ENCODE data around the gene BRD1.
"Not testable (repeated sequence)": the region's sequence is repeated elsewhere in the genome, so short reads cannot be mapped to it uniquely, and the experiment has no call there.

Gene BRD1

GRCh38 chr22:49824185-49824925 lies 3.3 kb downstream of the BRD1 start:
- Mint-ChIP-seq H3K9me3 (no peaks in the 10 kb centered on the region), H3K36me3 (peaks cover 5% of the 10 kb centered on the region), H3K27me3 (no peaks in the 10 kb centered on the region), H3K27ac (peak overlapping the region; percentile 26), H3K4me3 (peak overlapping the region; percentile 92), H3K4me1 (peaks cover 52% of the 10 kb centered on the region)

- no peaks in the 10 kb centered on the region for H3K9me3 Mint-ChIP-seq
These were observed 4.2 kb downstream of the BRD1 start for GRCh38 chr22:49823289-49824045.

GRCh38 chr22:49821741-49822140 lies 5.9 kb downstream of the BRD1 start:
- H3K9me3 Mint-ChIP-seq, H3K27me3 Mint-ChIP-seq, H3K4me3 Mint-ChIP-seq, H3K27ac Mint-ChIP-seq: not testable (repeated sequence)
- Mint-ChIP-seq H3K36me3 (peaks cover 12% of the 10 kb centered on the region), H3K4me1 (peaks cover 74% of the 10 kb centered on the region)

More at GRCh38 chr22:49823289-49824045, 4.2 kb downstream of the BRD1 start:
- Mint-ChIP-seq H3K27ac (no peak overlapping the region), H3K36me3 (peaks cover 9% of the 10 kb centered on the region), H3K27me3 (no peaks in the 10 kb centered on the region), H3K4me3 (no peak overlapping the region), H3K4me1 (peaks cover 57% of the 10 kb centered on the region)

- Mint-ChIP-seq H3K9me3 (no peaks in the 10 kb centered on the region), H3K4me3 (no peak overlapping the region), H3K36me3 (peaks cover 12% of the 10 kb centered on the region), H3K4me1 (peaks cover 77% of the 10 kb centered on the region), H3K27ac (no peak overlapping the region), H3K27me3 (no peaks in the 10 kb centered on the region)
These were observed 6.7 kb downstream of the BRD1 start for GRCh38 chr22:49820984-49821383.

- Mint-ChIP-seq H3K4me1 (peaks cover 75% of the 10 kb centered on the region), H3K9me3 (no peaks in the 10 kb centered on the region), H3K4me3 (no peak overlapping the region), H3K27ac (peak overlapping the region; percentile 83), H3K36me3 (peaks cover 7% of the 10 kb centered on the region), H3K27me3 (no peaks in the 10 kb centered on the region)
These were observed 10.3 kb downstream of the BRD1 start for GRCh38 chr22:49817359-49817758.

GRCh38 chr22:49815641-49816091 lies 12.0 kb downstream of the BRD1 start:
- Mint-ChIP-seq H3K27ac (no peak overlapping the region), H3K36me3 (peaks cover 8% of the 10 kb centered on the region), H3K4me3 (no peak overlapping the region), H3K27me3 (no peaks in the 10 kb centered on the region), H3K9me3 (no peaks in the 10 kb centered on the region), H3K4me1 (peaks cover 80% of the 10 kb centered on the region)

- no peak overlapping the region for H3K4me3 Mint-ChIP-seq
- H3K27ac Mint-ChIP-seq: peak overlapping the region; percentile 41
- no peaks in the 10 kb centered on the region for H3K9me3 Mint-ChIP-seq
- H3K36me3 Mint-ChIP-seq: peaks cover 8% of the 10 kb centered on the region
- H3K27me3 Mint-ChIP-seq: no peaks in the 10 kb centered on the region
- peaks cover 82% of the 10 kb centered on the region for H3K4me1 Mint-ChIP-seq
These were observed 12.8 kb downstream of the BRD1 start for GRCh38 chr22:49814856-49815255.

GRCh38 chr22:49814164-49814686 lies 13.4 kb downstream of the BRD1 start:
- Mint-ChIP-seq H3K36me3 (peaks cover 8% of the 10 kb centered on the region), H3K4me3 (no peak overlapping the region), H3K27me3 (no peaks in the 10 kb centered on the region), H3K9me3 (no peaks in the 10 kb centered on the region), H3K4me1 (peaks cover 88% of the 10 kb centered on the region), H3K27ac (no peak overlapping the region)

- no peak overlapping the region for H3K4me3 Mint-ChIP-seq
- H3K27me3 Mint-ChIP-seq: no peaks in the 10 kb centered on the region
- peaks cover 89% of the 10 kb centered on the region for H3K4me1 Mint-ChIP-seq
- H3K9me3 Mint-ChIP-seq: no peaks in the 10 kb centered on the region
- H3K36me3 Mint-ChIP-seq: peaks cover 4% of the 10 kb centered on the region
- H3K27ac Mint-ChIP-seq: no peak overlapping the region
These were observed 14.8 kb downstream of the BRD1 start for GRCh38 chr22:49812838-49813237.

GRCh38 chr22:49811020-49811791 lies 16.5 kb downstream of the BRD1 start:
- Mint-ChIP-seq H3K9me3 (no peaks in the 10 kb centered on the region), H3K27me3 (no peaks in the 10 kb centered on the region), H3K4me3 (peak overlapping the region; percentile 51), H3K27ac (peak overlapping the region; percentile 91), H3K4me1 (peaks cover 87% of the 10 kb centered on the region), H3K36me3 (peaks cover 2% of the 10 kb centered on the region)

GRCh38 chr22:49810363-49811019 lies 17.2 kb downstream of the BRD1 start:
- Mint-ChIP-seq H3K36me3 (peaks cover 2% of the 10 kb centered on the region), H3K4me3 (peak overlapping the region; percentile 51), H3K9me3 (no peaks in the 10 kb centered on the region), H3K4me1 (peaks cover 86% of the 10 kb centered on the region), H3K27ac (peak overlapping the region; percentile 91), H3K27me3 (no peaks in the 10 kb centered on the region)

- H3K36me3 Mint-ChIP-seq: peaks cover 2% of the 10 kb centered on the region
- H3K27me3 Mint-ChIP-seq: no peaks in the 10 kb centered on the region
- peak overlapping the region; percentile 51 for H3K4me3 Mint-ChIP-seq
- peaks cover 83% of the 10 kb centered on the region for H3K4me1 Mint-ChIP-seq
- no peaks in the 10 kb centered on the region for H3K9me3 Mint-ChIP-seq
- peak overlapping the region; percentile 92 for H3K27ac Mint-ChIP-seq
These were observed 19.6 kb downstream of the BRD1 start for GRCh38 chr22:49807780-49808708.

GRCh38 chr22:49807129-49807528 lies 20.5 kb downstream of the BRD1 start:
- no peaks in the 10 kb centered on the region for H3K9me3 Mint-ChIP-seq
- H3K4me1 Mint-ChIP-seq: peaks cover 80% of the 10 kb centered on the region
- peaks cover 2% of the 10 kb centered on the region for H3K36me3 Mint-ChIP-seq
- H3K4me3 Mint-ChIP-seq: peak overlapping the region; percentile 51
- H3K27me3 Mint-ChIP-seq: no peaks in the 10 kb centered on the region
- no peak overlapping the region for H3K27ac Mint-ChIP-seq

GRCh38 chr22:49803737-49804375 lies 23.8 kb downstream of the BRD1 start:
- Mint-ChIP-seq H3K4me1 (peaks cover 59% of the 10 kb centered on the region), H3K9me3 (no peaks in the 10 kb centered on the region), H3K36me3 (no peaks in the 10 kb centered on the region), H3K27ac (no peak overlapping the region), H3K27me3 (no peaks in the 10 kb centered on the region), H3K4me3 (no peak overlapping the region)

Data from activated naive CD4-positive, alpha-beta T cell treated with anti-CD3 and anti-CD28 coated beads, Interleukin-2, amount 50 U/mL, for 24 hours (primary cell).